ENCODE data around the gene FAM241A. TPM values are rescaled to one million over a fixed set of nuclear protein-coding genes. Genes with fewer than 3 reads are reported as not detected.
A peak's percentile ranks its signal among the peaks of the same experiment; 100 is the strongest.

FAM241A gene
- total and polyA plus RNA-seq, 2 of the 13 experiments (the other 11 are each of a cell fraction or from before 2014, with no cell fraction given), result 0.61 to 0.69 TPM

DNA sequence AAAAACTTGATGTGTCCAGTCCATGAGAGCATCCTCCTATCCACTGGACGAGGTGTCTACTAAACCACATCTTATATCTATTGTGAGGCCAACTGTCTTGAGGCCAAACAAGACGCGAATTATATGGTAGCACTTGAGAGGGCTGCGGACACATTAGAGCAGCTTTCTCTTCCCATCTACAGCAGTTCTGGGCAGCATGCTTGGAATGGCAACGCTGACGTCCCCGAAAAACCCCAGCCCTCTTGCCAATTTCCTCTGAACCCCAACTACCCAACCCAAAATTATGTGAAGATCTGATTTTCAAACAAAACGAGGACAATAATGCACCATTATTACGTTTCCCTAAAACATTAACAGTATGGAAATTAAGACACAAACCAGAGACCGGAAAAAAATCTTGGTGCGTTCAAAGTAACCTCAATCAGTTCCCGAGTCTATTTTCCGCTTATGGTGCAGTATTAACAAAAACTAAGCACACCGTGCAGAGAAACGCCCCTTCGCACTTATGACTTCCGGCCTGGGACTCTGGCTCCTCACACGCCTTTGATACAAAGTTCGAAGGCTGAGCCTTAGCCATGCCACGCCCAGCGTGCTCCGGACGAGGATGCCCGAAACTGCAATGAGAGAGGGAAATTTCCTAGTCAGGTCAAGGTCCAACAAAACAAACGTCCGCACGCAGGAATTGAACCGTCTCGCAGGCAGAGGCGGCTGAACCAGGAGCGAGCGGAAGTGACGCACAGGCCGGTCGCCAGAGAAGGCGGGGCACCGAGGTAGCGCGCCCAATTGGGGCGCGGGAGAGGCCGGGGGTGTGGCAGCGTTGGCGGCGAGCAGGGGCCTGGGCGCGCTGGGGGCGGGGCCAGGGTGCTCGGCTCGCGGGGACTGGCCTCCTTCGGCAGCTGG, 85.9 kb downstream of the FAM241A start (continued):
- TF ChIP-seq ZIK1 (CRISPR knock-in tag; IDR thresholded peaks at IDR 0.05; ENCODE audit: borderline replicate concordance, low read depth), result no peak; the same call in 1 of the 2 replicates
- no peak for TF ChIP-seq ZNF569 (CRISPR knock-in tag; IDR thresholded peaks at IDR 0.05; ENCODE audit: borderline replicate concordance)
- TF ChIP-seq MAFG (CRISPR knock-in tag; IDR thresholded peaks at IDR 0.05), result no peak
- peak; percentile 52; the same call in 1 of the 2 replicates for TF ChIP-seq CBX5 (CRISPR knock-in tag; IDR thresholded peaks at IDR 0.05; ENCODE audit: borderline replicate concordance)
- TF ChIP-seq ZNF652 (CRISPR knock-in tag; IDR thresholded peaks at IDR 0.05; ENCODE audit: borderline replicate concordance, low read depth), result 0 out of 2 replicates have a peak, but pooled peaks have one; percentile 23
- no peak; the same call in 1 of the 2 replicates for TF ChIP-seq ZNF788 (CRISPR knock-in tag; IDR thresholded peaks at IDR 0.05; ENCODE audit: borderline replicate concordance)
- TF ChIP-seq, protein P1, sequence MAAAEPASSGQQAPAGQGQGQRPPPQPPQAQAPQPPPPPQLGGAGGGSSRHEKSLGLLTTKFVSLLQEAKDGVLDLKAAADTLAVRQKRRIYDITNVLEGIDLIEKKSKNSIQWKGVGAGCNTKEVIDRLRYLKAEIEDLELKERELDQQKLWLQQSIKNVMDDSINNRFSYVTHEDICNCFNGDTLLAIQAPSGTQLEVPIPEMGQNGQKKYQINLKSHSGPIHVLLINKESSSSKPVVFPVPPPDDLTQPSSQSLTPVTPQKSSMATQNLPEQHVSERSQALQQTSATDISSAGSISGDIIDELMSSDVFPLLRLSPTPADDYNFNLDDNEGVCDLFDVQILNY (CRISPR knock-in tag; conservative IDR thresholded peaks at IDR 0.05), result no peak
- peak; percentile 21; the same call in 1 of the 2 replicates for TF ChIP-seq ZSCAN21 (CRISPR knock-in tag; IDR thresholded peaks at IDR 0.05; ENCODE audit: borderline replicate concordance)
- TF ChIP-seq ZNF496 (CRISPR knock-in tag; IDR thresholded peaks at IDR 0.05; ENCODE audit: insufficient replicate concordance), result no peak
- TF ChIP-seq, protein P2, sequence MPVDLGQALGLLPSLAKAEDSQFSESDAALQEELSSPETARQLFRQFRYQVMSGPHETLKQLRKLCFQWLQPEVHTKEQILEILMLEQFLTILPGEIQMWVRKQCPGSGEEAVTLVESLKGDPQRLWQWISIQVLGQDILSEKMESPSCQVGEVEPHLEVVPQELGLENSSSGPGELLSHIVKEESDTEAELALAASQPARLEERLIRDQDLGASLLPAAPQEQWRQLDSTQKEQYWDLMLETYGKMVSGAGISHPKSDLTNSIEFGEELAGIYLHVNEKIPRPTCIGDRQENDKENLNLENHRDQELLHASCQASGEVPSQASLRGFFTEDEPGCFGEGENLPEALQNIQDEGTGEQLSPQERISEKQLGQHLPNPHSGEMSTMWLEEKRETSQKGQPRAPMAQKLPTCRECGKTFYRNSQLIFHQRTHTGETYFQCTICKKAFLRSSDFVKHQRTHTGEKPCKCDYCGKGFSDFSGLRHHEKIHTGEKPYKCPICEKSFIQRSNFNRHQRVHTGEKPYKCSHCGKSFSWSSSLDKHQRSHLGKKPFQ (CRISPR knock-in tag; IDR thresholded peaks at IDR 0.05; ENCODE audit: insufficient replicate concordance), result no peak
- TF ChIP-seq NCOA2 (CRISPR knock-in tag; IDR thresholded peaks at IDR 0.05), result peak; percentile 84
- TF ChIP-seq HMG20B (CRISPR knock-in tag; conservative IDR thresholded peaks at IDR 0.05), result peak; percentile 63; the same call in 1 of the 2 replicates
- TF ChIP-seq GATAD1 (CRISPR knock-in tag; IDR thresholded peaks at IDR 0.05), result peak; percentile 79
- peak; percentile 49; the same call in 1 of the 2 replicates for TF ChIP-seq KLF6 (CRISPR knock-in tag; IDR thresholded peaks at IDR 0.05)
- no peak for TF ChIP-seq RBAK (CRISPR knock-in tag; IDR thresholded peaks at IDR 0.05)
- TF ChIP-seq, protein P3, sequence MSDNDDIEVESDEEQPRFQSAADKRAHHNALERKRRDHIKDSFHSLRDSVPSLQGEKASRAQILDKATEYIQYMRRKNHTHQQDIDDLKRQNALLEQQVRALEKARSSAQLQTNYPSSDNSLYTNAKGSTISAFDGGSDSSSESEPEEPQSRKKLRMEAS (IDR thresholded peaks at IDR 0.05), result peak; percentile 93
- no peak for TF ChIP-seq ZNF138 (CRISPR knock-in tag; IDR thresholded peaks at IDR 0.05; ENCODE audit: low read depth)
- TF ChIP-seq ZNF572 (CRISPR knock-in tag; IDR thresholded peaks at IDR 0.05), result no peak
- no peak for TF ChIP-seq RFXANK (CRISPR knock-in tag; IDR thresholded peaks at IDR 0.05)
- no peak for TF ChIP-seq MATR3 (CRISPR knock-in tag; IDR thresholded peaks at IDR 0.05)
- TF ChIP-seq ZSCAN29 (CRISPR knock-in tag; conservative IDR thresholded peaks at IDR 0.05), result no peak; the same call in 1 of the 2 replicates
- no peak for TF ChIP-seq KAT2B (IDR thresholded peaks at IDR 0.05; ENCODE audit: borderline replicate concordance, low read depth, low read length)
- no peak for TF ChIP-seq GTF2F1 (IDR thresholded peaks at IDR 0.05; ENCODE audit: low read length)
- TF ChIP-seq, protein P4, sequence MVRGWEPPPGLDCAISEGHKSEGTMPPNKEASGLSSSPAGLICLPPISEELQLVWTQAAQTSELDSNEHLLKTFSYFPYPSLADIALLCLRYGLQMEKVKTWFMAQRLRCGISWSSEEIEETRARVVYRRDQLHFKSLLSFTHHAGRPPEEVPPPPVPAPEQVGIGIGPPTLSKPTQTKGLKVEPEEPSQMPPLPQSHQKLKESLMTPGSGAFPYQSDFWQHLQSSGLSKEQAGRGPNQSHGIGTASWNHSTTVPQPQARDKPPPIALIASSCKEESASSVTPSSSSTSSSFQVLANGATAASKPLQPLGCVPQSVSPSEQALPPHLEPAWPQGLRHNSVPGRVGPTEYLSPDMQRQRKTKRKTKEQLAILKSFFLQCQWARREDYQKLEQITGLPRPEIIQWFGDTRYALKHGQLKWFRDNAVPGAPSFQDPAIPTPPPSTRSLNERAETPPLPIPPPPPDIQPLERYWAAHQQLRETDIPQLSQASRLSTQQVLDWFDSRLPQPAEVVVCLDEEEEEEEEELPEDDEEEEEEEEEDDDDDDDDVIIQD (CRISPR knock-in tag; IDR thresholded peaks at IDR 0.05; ENCODE audit: low read depth), result peak; percentile 86
- peak; percentile 68 for TF ChIP-seq HNRNPLL (IDR thresholded peaks at IDR 0.05; ENCODE audit: low read depth, low read length, poor library complexity, severe bottlenecking)
- TF ChIP-seq ZNF747 (CRISPR knock-in tag; IDR thresholded peaks at IDR 0.05; ENCODE audit: borderline replicate concordance), result no peak
- TF ChIP-seq BRD4 (CRISPR knock-in tag; IDR thresholded peaks at IDR 0.05), result no peak; the same call in 1 of the 2 replicates

Data from HepG2 (cell line).